Measurements from ENCODE around the gene ATP2C2. TPM values are rescaled to one million over a fixed set of nuclear protein-coding genes. Genes with fewer than 3 reads are reported as not detected.

Gene ATP2C2
- total and polyA plus RNA-seq, 2 of the 8 experiments (the other 6 are each of a cell fraction or from before 2014, with no cell fraction given): 1.2 to 2.8 TPM

- Histone ChIP-seq H3K23ac (ENCODE audit: insufficient read length) (no peak overlapping the region), H3K4me1 (replicated peaks in 1 of 4; ENCODE audit: control insufficient read depth in 3 of 4, insufficient read depth in 4 of 4, low read length in 3 of 4) (no peaks in the 10 kb centered on the region), H3K4ac (replicated peaks; ENCODE audit: insufficient read length, low read depth, low read length) (no peak overlapping the region), H3K18ac (ENCODE audit: extremely low read depth, low read length) (no peak overlapping the region; the same call in 1 of the 2 replicates), H3K4me3 (ENCODE audit: extremely low read depth in 1 of 4, insufficient read depth in 2 of 4, low read depth in 3 of 4, low read length in 4 of 4) (no peak overlapping the region), H4K8ac (ENCODE audit: extremely low read depth, insufficient read depth, low read length) (0 out of 2 replicates have a peak overlapping the region, but pooled peaks have one; percentile 7), H3K56ac (replicated peaks; ENCODE audit: insufficient read length, low read depth, low read length) (no peak overlapping the region), H3K23me2 (ENCODE audit: low read depth, low read length) (no peaks in the 10 kb centered on the region), H2BK15ac (ENCODE audit: low read length) (no peak overlapping the region), H2BK20ac (ENCODE audit: low read length) (no peak overlapping the region), H4K5ac (ENCODE audit: insufficient read length, low read depth, low read length) (no peak overlapping the region), H3K79me1 (ENCODE audit: low read depth, low read length) (no peaks in the 10 kb centered on the region), H2AFZ (ENCODE audit: low read length) (no peak overlapping the region), H3K9me3 (ENCODE audit: insufficient read depth in 2 of 2, low read depth in 1 of 2, low read length in 1 of 2) (no peaks in the 10 kb centered on the region), H2BK120ac (replicated peaks; ENCODE audit: low read depth, low read length) (no peak overlapping the region), H2AK5ac (ENCODE audit: low read depth, low read length) (no peak overlapping the region), H4K20me1 (replicated peaks in 1 of 2; ENCODE audit: control insufficient read depth in 1 of 2, insufficient read depth in 2 of 2, low read length in 2 of 2) (no peaks in the 10 kb centered on the region), H3K4me2 (ENCODE audit: insufficient read depth in 1 of 2, low read depth in 2 of 2, low read length in 2 of 2) (no peak overlapping the region), H3K79me2 (ENCODE audit: control insufficient read depth in 1 of 2, insufficient read depth in 2 of 2, low read length in 2 of 2) (no peaks in the 10 kb centered on the region), H3K14ac (ENCODE audit: insufficient read length) (no peak overlapping the region), H3K27me3 (replicated peaks in 1 of 4; ENCODE audit: control insufficient read depth in 3 of 4, extremely low read depth in 1 of 4, insufficient read depth in 3 of 4, low read length in 3 of 4) (no peaks in the 10 kb centered on the region; a peak in 1 of 7 replicates), H3K9ac (replicated peaks in 1 of 4; ENCODE audit: extremely low read depth in 1 of 4, low read depth in 3 of 4, low read length in 3 of 4) (no peak overlapping the region), H3K36me3 (ENCODE audit: control insufficient read depth in 2 of 4, insufficient read depth in 4 of 4, low read length in 3 of 4) (no peaks in the 10 kb centered on the region), H4K91ac (replicated peaks; ENCODE audit: insufficient read length, low read length) (no peak overlapping the region), H2BK5ac (ENCODE audit: low read depth, low read length) (no peak overlapping the region; the same call in 1 of the 2 replicates), H2BK12ac (ENCODE audit: low read depth, low read length) (no peak overlapping the region), H3K27ac (ENCODE audit: low read depth, low read length) (no peak overlapping the region)
- ChIA-PET CTCF (ENCODE audit: partially characterized antibody) (interaction anchor here (0.8 to 2.2 kb wide), 5 partner anchors 22 to 183 kb away, joined by 3 to 8 read pairs (median 3); no protein-coding TSS in a partner anchor), POLR2A (ENCODE audit: partially characterized antibody) (interaction anchor here (0.8 kb wide), 1 partner anchor 9 kb away, joined by 3 read pairs; no protein-coding TSS in a partner anchor)
- WGBS, 2 experiments (ENCODE audit: extremely low coverage in 1 of 2, insufficient coverage in 1 of 2, insufficient read length in 1 of 2, insufficient replicate concordance in 2 of 2, low coverage in 1 of 2, low lambda C conversion rate in 2 of 2, missing lambda C conversion rate in 1 of 2): 94% methylated on average over 18 of the region's 20 CpGs; no CpG with 5 or more reads in 1 of the 2 experiments
- no peak for DNase-seq (ENCODE audit: low read depth in 1 of 2, low spot score in 2 of 2)
- FAIRE-seq: no peak
- TF ChIP-seq TBP (IDR thresholded peaks at IDR 0.05; ENCODE audit: low read depth, low read length) (no peak), TCF12 (IDR thresholded peaks at IDR 0.05; ENCODE audit: low read depth, low read length) (no peak), JUN (IDR thresholded peaks at IDR 0.05; ENCODE audit: low read depth, low read length) (no peak), SP4 (IDR thresholded peaks at IDR 0.05; ENCODE audit: low read length) (no peak), RBBP5 (IDR thresholded peaks at IDR 0.05; ENCODE audit: borderline replicate concordance, low read depth, low read length) (no peak), BCL11A (IDR thresholded peaks at IDR 0.05; ENCODE audit: low read depth in 2 of 2, low read length in 2 of 2) (no peak), KDM1A (IDR thresholded peaks at IDR 0.05; ENCODE audit: borderline replicate concordance, low read length) (no peak), GABPA (IDR thresholded peaks at IDR 0.05; ENCODE audit: borderline replicate concordance, insufficient read depth, low read length) (no peak), MAFK (IDR thresholded peaks at IDR 0.05; ENCODE audit: low read depth, low read length) (no peak), POLR2A (IDR thresholded peaks at IDR 0.05; ENCODE audit: control extremely low read depth in 1 of 2, low read depth in 2 of 2, low read length in 2 of 2) (no peak), SIX5 (IDR thresholded peaks at IDR 0.05; ENCODE audit: low read depth, low read length) (no peak), HDAC6 (IDR thresholded peaks at IDR 0.05; ENCODE audit: low read depth, low read length) (no peak), TEAD4 (IDR thresholded peaks at IDR 0.05; ENCODE audit: low read depth, low read length) (no peak), ZNF274 (IDR thresholded peaks at IDR 0.05; ENCODE audit: borderline replicate concordance, extremely low read depth, low read length) (no peak), SIRT6 (IDR thresholded peaks at IDR 0.05; ENCODE audit: low read length) (no peak), CHD2 (IDR thresholded peaks at IDR 0.05; ENCODE audit: low read length) (no peak)
Observed at GRCh38 chr16:84460406-84461028, 92.2 kb downstream of the ATP2C2 start.

Measured in H1 (cell line).